ENCODE measurements around the gene FOSL1.
A peak's percentile ranks its signal among the peaks of the same experiment; 100 is the strongest.

FOSL1 gene

DNA sequence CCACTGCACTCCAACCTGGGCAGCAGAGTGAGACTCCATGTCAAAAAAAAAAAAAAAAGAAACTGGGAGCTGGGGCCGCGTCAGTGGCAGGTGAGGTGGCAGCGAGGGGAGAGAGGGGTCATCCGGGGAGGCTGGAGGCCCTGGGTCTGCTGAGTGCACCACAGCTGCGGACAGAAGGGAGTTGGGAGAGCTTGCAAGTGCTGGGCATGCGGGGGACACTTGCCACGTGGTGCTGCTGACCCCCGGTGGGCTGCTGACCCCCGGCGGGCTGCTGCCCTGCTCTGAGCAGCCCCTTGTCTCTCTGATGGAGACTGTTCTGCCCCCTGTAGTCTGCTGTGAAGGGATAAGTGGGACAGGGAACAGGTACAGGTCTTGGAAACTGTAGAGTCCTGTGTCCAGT lies 21.7 kb upstream of the FOSL1 start:
- H3K4me2 ChIP-seq (ENCODE audit: low read length): no peak overlapping the region
- H3K4me3 ChIP-seq (ENCODE audit: low read depth, low read length): no peak overlapping the region
- no peaks in the 10 kb centered on the region for H3K36me3 ChIP-seq (ENCODE audit: control insufficient read depth, insufficient read depth, low read length)
- no peaks in the 10 kb centered on the region for H3K4me1 ChIP-seq
- no peak overlapping the region for H3K27ac ChIP-seq
- H3K79me2 ChIP-seq: peaks cover 2% of the 10 kb centered on the region
- H3K9me3 ChIP-seq (ENCODE audit: control insufficient read depth, low read length): no peaks in the 10 kb centered on the region
- no peak overlapping the region for H3K9ac ChIP-seq
- H3K27me3 ChIP-seq (ENCODE audit: control insufficient read depth, insufficient read depth, low read length): no peaks in the 10 kb centered on the region
- TF ChIP-seq, protein P1, sequence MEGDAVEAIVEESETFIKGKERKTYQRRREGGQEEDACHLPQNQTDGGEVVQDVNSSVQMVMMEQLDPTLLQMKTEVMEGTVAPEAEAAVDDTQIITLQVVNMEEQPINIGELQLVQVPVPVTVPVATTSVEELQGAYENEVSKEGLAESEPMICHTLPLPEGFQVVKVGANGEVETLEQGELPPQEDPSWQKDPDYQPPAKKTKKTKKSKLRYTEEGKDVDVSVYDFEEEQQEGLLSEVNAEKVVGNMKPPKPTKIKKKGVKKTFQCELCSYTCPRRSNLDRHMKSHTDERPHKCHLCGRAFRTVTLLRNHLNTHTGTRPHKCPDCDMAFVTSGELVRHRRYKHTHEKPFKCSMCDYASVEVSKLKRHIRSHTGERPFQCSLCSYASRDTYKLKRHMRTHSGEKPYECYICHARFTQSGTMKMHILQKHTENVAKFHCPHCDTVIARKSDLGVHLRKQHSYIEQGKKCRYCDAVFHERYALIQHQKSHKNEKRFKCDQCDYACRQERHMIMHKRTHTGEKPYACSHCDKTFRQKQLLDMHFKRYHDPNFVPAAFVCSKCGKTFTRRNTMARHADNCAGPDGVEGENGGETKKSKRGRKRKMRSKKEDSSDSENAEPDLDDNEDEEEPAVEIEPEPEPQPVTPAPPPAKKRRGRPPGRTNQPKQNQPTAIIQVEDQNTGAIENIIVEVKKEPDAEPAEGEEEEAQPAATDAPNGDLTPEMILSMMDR (IDR thresholded peaks at IDR 0.05): no peak
- H2AFZ ChIP-seq: no peak overlapping the region

DNA sequence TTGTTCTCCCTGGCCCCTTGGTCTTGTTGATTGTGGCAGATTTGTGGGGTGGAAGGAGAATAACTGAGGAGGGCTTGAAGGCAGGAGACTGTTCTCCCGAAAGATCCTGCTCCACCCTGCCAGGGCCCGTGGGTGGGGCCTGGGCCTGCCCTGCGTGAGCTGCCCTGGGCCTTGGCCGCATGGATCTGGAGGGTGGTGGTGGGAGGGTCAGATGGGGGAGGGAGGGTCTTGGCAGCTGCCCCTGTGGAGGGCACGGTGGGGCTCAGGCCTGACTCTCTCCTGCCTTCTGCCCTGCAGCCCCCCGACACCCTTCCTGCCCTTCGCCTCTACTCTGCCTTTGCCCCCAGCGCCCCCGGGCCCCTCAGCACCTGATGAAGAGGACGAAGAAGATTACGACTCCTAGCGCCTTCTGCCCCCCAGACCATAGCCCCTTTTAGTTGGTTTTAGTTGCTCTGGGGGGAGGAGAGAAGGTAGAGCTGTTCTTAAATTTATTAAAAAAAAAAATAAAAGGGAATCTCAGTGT lies 20.9 kb upstream of the FOSL1 start:
- Histone ChIP-seq H2AFZ (no peak overlapping the region), H3K4me2 (ENCODE audit: low read length) (peak overlapping the region; percentile 61), H3K79me2 (peaks cover 2% of the 10 kb centered on the region), H3K27me3 (ENCODE audit: control insufficient read depth, insufficient read depth, low read length) (no peaks in the 10 kb centered on the region), H3K4me1 (no peaks in the 10 kb centered on the region), H3K9me3 (ENCODE audit: control insufficient read depth, low read length) (no peaks in the 10 kb centered on the region), H3K27ac (no peak overlapping the region), H3K36me3 (ENCODE audit: control insufficient read depth, insufficient read depth, low read length) (no peaks in the 10 kb centered on the region), H3K4me3 (ENCODE audit: low read depth, low read length) (no peak overlapping the region), H3K9ac (no peak overlapping the region)
- TF ChIP-seq, protein P1 (IDR thresholded peaks at IDR 0.05): no peak

DNA sequence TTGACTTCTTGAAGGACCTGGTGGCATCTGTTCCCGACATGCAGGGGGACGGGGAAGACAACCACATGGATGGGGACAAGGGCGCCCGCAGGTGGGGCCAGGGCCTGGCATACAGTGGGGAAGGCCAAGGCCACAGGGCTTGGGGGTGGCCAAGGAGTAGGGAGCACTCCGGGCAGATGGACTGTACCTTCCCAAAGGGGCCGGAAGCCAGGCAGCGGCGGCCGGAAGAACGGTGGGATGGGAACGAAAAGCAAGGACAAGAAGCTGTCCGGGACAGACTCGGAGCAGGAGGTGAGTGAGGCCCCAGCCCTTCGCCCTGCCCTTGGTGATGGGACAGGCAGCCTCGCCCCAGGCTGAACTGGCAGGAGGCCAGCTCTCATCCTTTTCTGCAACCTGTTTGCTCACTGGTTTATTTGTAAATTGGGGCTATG lies 20.2 kb upstream of the FOSL1 start:
- Histone ChIP-seq H3K36me3 (ENCODE audit: control insufficient read depth, insufficient read depth, low read length) (no peaks in the 10 kb centered on the region), H3K9me3 (ENCODE audit: control insufficient read depth, low read length) (no peaks in the 10 kb centered on the region), H3K79me2 (peaks cover 2% of the 10 kb centered on the region), H2AFZ (no peak overlapping the region), H3K27ac (no peak overlapping the region), H3K4me3 (ENCODE audit: low read depth, low read length) (peak overlapping the region; percentile 48), H3K27me3 (ENCODE audit: control insufficient read depth, insufficient read depth, low read length) (no peaks in the 10 kb centered on the region), H3K4me2 (ENCODE audit: low read length) (peak overlapping the region; percentile 61), H3K9ac (no peak overlapping the region), H3K4me1 (no peaks in the 10 kb centered on the region)
- TF ChIP-seq, protein P1 (IDR thresholded peaks at IDR 0.05): no peak

DNA sequence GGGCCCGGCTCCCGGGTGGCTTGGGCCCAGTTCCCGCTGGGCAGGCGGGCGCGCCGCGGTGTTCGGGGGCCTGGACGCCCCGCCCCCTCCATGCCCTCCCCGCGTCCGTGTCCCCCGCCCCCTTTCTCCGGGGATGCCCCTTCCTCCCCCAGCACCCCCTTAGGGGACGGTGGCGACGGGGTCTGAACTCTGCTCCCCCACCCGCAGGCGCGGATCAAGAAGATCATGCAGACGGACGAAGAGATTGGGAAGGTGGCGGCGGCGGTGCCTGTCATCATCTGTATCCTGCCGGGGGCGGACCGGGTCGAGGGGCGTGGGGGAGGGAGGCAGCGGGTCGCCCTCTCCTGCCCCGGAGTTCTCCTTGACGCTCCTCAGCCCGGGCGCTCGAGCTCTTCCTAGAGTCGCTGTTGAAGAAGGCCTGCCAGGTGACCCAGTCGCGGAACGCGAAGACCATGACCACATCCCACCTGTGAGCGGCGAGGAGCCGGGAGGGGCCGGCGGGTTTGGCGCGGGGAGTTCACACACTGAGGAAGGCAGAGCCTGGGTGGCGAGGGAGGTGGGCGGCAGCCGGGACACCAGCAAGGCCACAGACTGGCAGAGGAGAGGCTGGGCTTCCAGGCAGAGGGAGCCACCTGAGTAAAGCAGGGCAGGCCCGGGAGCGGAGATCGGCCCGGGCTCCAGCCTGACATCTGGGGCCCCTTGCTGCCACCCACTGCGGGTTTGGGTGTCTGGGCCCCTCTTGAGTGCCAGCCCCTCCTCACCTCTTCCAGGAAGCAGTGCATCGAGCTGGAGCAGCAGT lies 19.6 kb upstream of the FOSL1 start:
- TF ChIP-seq, protein P1 (IDR thresholded peaks at IDR 0.05): no peak
- no peaks in the 10 kb centered on the region for H3K36me3 ChIP-seq (ENCODE audit: control insufficient read depth, insufficient read depth, low read length)
- no peak overlapping the region for H3K27ac ChIP-seq
- peak overlapping the region; percentile 48 for H3K4me3 ChIP-seq (ENCODE audit: low read depth, low read length)
- H3K4me1 ChIP-seq: no peaks in the 10 kb centered on the region
- H2AFZ ChIP-seq: peak overlapping the region; percentile 1
- H3K4me2 ChIP-seq (ENCODE audit: low read length): peak overlapping the region; percentile 61
- H3K9me3 ChIP-seq (ENCODE audit: control insufficient read depth, low read length): no peaks in the 10 kb centered on the region
- H3K9ac ChIP-seq: no peak overlapping the region
- H3K27me3 ChIP-seq (ENCODE audit: control insufficient read depth, insufficient read depth, low read length): no peaks in the 10 kb centered on the region
- peaks cover 2% of the 10 kb centered on the region for H3K79me2 ChIP-seq
